NCI-H1436 treated with DMSO at 0.1 percent for 48 hours (cell line): ENCODE results near the gene TTC23L.

Experiments
- DNase-seq: peaks from one replicate; lab custom pipeline; 2025; lab: John Stamatoyannopoulos, UW

Gene TTC23L

GRCh38 chr5:34833090-34833489 lies 5.9 kb upstream of the TTC23L start:
- DNase-seq, result no peak

GRCh38 chr5:34833976-34834793 lies 4.8 kb upstream of the TTC23L start:
- DNase-seq, result no peak

- DNase-seq, result no peak
These were observed 4.2 kb upstream of the TTC23L start for GRCh38 chr5:34834794-34835089.

- no peak for DNase-seq
These were observed 3.3 kb upstream of the TTC23L start for GRCh38 chr5:34835664-34836063.

- no peak for DNase-seq
These were observed 2.9 kb downstream of the TTC23L start for GRCh38 chr5:34841816-34842215.

- DNase-seq, result no peak
These were observed 3.6 kb downstream of the TTC23L start for GRCh38 chr5:34842554-34842953.

GRCh38 chr5:34843497-34843896 lies 4.5 kb downstream of the TTC23L start:
- DNase-seq, result no peak

- DNase-seq, result no peak
These were observed 5.1 kb downstream of the TTC23L start for GRCh38 chr5:34844106-34844505.

- no peak for DNase-seq
These were observed 6.0 kb downstream of the TTC23L start for GRCh38 chr5:34844999-34845398.

- no peak for DNase-seq
These were observed 8.1 kb downstream of the TTC23L start for GRCh38 chr5:34847056-34847455.

GRCh38 chr5:34847552-34847951 lies 8.6 kb downstream of the TTC23L start:
- DNase-seq, result no peak

- no peak for DNase-seq
These were observed 9.3 kb downstream of the TTC23L start for GRCh38 chr5:34848230-34848629.

- DNase-seq, result no peak
These were observed 10.3 kb downstream of the TTC23L start for GRCh38 chr5:34849253-34849652.

GRCh38 chr5:34854459-34855174 lies 15.7 kb downstream of the TTC23L start:
- peak; percentile 46 for DNase-seq

GRCh38 chr5:34857161-34857560 lies 18.2 kb downstream of the TTC23L start:
- no peak for DNase-seq

GRCh38 chr5:34857894-34858293 lies 18.9 kb downstream of the TTC23L start:
- DNase-seq, result no peak

- DNase-seq, result no peak
These were observed 19.8 kb downstream of the TTC23L start for GRCh38 chr5:34858790-34859189.

- DNase-seq, result no peak
These were observed 20.3 kb downstream of the TTC23L start for GRCh38 chr5:34859253-34859652.

- DNase-seq, result no peak
These were observed 25.0 kb downstream of the TTC23L start for GRCh38 chr5:34863946-34864345.

- no peak for DNase-seq
These were observed 26.1 kb downstream of the TTC23L start for GRCh38 chr5:34865091-34865490.

GRCh38 chr5:34866989-34867471 lies 28.1 kb downstream of the TTC23L start:
- DNase-seq, result no peak

GRCh38 chr5:34867660-34868059 lies 28.7 kb downstream of the TTC23L start:
- no peak for DNase-seq

GRCh38 chr5:34868791-34869190 lies 29.8 kb downstream of the TTC23L start:
- DNase-seq, result no peak

- no peak for DNase-seq
These were observed 30.3 kb downstream of the TTC23L start for GRCh38 chr5:34869256-34869655.
